ENCODE data around the gene TBC1D8.
A peak's percentile ranks its signal among the peaks of the same experiment; 100 is the strongest.

The TBC1D8 gene

DNA sequence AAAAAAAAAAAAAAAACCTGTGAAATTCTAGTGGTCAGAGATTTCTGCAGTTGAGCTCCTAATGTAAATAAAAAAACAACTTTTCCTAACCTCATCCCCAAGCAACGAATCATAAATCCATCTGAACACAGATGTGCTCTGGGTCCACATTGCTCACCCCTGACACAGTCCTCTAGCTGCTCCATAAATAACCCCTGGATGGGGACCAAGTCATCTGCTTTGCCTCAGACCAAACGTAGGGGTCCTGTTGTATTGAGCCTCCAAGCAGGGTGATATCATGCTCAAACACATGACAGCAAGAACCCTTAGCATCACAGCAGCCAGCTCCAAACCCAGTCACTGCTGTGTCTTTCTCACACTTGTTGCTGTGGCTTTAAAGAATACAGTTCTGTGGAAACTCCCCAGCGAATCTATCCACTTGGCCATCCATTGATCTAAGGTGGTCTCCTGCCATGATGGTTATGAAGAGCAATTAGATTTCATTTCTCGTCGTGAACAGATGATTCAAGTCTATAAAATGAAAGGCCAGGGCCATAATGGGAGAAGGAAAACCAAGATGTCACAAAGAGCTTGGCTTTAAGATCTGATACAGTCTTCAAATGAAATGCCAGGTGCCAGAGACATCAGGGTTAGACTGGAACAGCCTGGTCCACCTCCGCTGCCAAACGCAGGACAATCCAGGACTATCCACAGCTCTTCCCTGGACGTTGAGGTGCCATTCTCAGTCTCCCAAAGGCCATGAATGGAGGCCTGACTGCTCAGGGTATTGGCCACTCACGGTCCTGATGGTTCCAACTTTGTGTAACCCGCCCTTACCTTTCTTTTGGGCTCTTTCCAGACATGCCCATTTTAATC lies 39.0 kb downstream of the TBC1D8 start:
- DNase-seq (ENCODE audit: low spot score), result no peak

DNA sequence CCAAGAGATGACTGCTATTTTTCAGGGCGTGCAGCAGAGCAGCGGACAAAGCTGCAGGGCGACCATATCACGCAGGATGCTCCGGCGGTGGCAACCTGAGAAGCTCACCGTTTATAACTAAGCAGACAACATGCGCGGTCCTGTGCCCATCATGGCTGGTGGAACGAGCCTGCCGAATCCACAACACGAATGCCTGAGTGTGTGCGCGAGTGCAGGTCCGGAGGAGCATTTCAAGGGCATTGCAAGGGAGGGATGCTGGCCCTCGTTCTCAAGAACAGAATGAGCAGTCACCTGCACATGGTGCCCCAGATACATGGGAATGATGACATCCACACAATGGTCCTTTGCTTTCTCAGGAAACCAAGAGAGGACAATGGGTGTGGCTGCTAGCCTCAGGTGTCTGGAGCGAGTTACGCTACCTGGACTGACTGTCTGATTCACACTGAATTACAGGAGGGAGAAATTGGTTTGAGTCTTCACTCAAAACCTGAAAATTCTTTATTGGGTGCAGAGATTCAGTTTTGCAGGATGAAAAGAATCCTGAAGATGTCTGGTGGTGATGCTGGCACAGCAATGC lies 39.8 kb downstream of the TBC1D8 start:
- no peak for DNase-seq (ENCODE audit: low spot score)

DNA sequence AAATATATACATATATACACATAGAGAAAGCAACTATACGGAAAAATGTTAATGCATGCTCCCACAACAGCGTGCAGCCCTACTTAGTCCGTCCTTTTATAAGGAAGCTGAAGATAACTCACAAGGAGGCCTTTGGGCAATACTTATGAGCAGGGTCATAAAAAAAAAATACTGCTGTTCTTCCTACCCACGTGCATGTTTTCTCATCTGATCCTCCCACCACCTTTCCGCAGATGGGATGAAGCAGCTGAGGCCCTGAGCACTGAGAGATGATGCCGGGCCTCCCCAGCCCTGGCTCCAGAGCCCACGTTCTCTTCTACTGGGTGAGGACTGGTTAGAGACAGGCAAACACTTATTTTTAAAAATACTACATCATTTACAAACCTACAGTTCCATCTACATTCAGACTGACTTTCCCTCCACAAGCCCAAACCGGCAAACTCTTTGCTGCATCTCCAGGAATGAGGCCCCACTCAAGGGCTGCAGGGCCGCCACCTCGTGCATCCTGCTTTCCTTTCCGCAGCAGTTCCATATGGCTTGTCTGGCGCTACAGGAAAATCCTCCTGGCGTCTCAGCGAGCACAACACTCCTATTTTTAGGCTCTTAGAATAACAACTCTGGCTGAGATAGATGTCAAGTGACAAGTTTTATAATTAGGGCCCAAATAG lies 41.6 kb downstream of the TBC1D8 start:
- DNase-seq (ENCODE audit: low spot score), result no peak

DNA sequence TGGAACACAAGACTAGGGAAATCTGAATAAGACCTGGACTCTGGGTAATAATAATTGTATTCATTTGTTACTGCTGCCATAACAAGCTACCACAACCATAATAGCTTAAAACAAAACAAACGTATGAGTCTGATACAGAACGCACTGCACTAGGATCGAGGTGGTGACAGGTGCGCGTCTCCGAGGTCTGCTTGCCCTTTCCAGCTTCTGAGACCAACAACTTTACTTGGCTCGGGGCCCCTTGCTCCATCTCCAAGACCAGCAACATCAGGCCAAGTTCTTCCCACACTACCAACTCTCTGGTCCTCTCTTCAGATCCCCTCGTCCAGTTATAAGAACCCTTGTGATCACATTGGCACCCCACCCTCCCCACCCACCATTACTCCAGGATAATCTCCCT lies 42.8 kb downstream of the TBC1D8 start:
- no peak for DNase-seq (ENCODE audit: low spot score)

DNA sequence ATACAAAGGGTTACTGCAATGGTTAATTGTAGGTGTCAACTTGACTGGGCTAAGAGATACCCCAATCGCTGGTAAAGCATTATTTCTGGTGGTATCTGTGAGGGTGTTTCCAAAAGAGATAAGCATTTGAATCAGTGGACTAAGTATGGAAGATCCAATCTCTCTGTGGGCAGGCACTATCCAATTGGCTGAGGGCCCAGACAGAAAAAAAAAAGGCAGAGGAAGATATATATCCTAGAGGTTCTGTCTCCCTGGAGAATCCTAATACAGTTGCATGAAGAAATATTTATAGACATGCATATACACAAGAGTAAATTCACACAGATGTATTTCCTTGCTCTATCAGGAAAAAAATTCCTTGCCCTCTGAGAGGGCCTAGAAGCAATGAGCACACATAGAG lies 43.9 kb downstream of the TBC1D8 start:
- DNase-seq (ENCODE audit: low spot score), result no peak

DNA sequence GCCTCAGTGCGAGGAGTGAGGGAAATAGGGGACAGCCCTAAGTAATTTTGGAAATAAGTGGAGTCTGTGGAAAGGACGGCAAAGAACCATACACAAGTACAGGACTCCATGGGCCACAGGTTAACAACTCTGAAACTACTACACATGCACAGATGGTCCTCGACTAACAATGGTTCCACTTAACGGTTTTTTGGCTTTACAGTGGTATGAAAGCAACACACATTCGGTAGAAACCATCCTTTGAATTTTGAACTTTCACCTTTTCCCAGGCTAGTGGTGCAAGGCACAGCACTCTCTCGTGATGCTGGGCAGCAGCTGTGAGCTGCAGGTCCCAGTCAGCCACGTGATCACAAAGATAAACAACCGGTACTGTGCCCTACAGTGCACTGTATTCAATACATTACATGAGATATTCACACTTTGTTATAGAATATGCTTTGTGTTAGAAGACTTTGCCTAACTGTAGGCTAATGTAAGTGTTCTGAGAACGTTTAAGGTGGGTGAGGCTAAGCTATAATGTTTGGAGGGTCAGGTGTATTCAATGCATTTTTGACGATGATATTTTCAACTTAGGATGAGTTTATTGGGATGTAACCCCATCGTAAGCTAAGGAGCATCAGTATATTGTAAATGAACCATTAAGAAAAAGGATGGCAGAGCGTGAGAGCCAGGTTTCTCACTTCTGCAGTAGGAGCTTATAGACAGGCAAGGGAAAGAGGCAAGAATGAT lies 44.6 kb downstream of the TBC1D8 start:
- DNase-seq (ENCODE audit: low spot score), result peak; percentile 33

DNA sequence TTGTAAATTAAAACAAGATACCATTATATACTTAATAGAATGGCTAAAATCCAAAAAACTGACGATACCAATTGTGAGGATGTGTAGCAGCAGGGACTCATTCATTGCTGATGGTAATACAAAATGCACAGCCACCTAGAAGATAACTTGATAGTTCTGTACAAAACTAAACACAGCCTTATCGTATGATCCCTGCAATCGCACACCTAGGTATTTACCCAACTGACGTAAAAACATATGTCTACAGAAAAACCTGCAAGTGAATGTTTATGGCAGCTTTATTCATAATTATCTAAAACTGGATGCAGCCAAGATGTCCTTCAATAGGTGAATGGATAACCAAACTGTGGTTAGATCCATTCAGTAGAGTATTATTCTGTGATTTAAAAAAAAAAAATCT lies 45.5 kb downstream of the TBC1D8 start:
- no peak for DNase-seq (ENCODE audit: low spot score)

DNA sequence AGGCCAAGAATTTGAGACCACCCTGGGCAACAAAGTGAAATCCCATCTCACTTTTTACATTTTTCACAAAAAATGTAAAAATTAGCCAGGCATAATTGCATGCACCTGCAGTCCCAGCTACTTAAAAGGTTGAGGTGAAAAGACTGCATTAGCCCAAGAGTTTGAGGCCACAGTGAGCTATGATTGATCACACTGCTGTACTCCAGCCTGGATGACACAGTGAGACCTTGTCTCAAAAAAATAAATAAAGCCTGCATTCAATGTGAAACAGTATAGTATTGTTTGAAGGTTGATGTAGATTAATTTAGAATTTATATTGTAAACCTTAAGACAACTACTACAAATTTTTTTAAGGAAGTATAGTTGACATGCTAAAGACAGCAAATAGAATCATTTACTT lies 53.5 kb downstream of the TBC1D8 start:
- no peak for DNase-seq (ENCODE audit: low spot score)

DNA sequence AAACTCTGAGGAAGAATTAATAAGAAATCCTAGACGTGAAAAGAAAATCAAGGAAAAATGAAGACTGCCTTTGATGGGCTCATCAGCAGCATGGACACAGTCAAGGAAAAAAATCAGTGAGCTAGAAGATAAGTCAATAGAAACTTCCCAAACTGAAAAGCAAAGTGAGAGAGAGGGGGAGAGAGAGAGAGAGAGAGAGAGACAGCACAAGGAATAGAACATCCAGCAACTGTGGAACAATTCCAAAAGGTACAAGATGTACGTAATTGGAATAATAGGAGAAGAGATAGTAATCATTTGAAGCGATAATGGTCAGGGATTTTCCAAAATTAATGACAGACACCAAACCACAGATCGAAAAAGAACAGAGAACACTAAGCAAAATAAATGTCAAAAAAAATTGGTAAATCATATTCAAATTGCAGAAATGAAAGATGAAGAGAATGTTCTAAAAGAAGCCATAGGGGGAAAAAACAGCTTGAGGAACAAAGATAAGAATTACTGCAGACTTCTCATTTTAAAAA lies 54.5 kb downstream of the TBC1D8 start:
- DNase-seq (ENCODE audit: low spot score), result no peak

DNA sequence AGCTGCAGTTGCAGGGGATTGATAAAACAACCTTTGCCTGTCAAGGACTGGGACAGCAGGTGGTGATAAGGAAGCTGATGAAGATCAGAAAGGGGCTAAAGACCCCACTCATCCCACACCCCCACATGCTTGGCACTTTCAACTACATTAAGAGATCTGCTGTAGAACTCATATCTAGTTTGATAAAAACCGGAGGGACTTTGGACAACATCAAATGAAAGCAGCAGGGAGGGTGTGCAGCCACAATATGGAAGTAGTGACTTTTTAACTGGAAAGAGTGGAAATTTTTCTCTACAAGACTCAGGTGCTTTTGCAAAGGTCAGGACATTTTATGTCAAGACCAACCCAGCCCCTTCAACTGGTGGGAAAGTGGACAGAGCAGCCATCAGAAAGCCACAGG lies 56.8 kb downstream of the TBC1D8 start:
- no peak for DNase-seq (ENCODE audit: low spot score)

DNA sequence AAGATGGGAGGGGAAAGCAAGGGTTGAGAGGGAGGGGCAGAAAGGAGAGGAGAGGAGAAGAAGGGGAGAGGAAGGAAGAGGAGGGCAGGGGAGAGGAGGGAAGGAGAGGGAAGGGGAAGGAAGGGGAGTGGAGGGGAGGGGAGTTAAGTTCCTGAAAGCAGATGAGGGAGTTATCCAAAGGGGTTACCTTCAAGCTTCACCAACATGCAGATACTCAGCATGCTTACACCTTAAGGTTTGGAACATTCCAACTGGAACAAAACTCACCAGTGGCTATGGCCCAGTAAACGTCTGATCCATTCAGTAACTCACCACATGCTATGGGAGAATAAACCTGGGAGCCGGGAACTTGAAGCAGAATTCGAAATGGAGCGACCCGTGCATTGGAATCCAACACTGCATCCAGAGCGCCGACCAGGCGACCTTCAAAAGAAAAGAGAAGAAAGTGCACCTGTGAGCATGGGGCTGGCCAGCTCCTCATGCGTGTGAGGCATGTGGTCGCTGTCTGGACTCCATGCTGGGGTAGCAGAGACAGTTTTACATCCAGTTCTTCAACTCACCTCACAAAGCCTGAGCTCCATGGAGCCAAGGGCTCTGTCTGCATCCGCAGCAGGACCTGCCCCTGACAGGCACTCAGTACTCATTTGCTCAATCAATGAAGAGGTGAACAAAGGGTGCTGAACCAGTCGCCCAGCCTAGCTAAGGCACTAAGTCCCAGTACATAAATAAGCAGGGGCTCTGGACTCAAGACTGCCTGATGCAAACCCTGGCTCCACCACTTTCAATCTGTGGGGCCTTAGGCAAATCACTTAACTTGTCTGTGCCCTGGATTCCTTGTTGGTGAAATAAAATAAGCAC lies 61.0 kb downstream of the TBC1D8 start:
- no peak for DNase-seq (ENCODE audit: low spot score)

DNA sequence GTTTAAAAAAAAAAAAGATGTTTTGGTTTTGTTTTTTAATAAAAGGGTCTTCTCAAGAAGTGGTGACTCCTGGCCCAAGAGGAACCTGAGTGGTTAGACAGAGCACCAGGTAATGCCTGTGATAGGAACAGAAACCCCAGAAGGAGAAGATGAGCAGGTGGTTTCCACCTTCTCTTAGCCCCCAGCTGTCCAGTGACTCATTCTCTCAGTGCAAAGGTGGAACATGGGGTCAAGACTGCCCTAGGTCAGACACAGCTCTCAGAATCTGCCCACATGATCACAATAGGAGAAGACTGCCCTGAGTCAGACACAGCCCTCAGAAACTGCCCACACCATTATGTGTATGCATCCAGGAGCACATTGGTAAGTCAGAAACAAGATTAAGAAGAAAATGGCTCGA lies 61.8 kb downstream of the TBC1D8 start:
- no peak for DNase-seq (ENCODE audit: low spot score)

DNA sequence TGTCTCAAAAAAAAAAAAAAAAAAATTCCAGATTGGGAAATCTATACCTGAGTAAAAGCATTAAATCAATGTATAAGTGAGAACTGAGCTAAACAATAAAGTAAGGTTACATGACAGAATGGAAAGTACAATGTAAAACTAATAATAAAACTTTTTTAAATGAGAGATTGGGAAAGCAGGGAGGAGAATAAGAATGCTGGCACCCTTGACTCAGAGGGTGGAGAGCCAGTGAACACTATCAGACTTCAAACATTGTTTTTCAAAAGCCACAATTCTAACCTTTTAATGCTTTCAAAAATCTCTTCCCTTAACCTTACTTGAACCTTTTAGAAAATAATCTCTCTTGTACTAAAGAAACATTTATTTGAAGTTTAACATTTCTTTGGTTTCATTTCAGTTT lies 63.5 kb downstream of the TBC1D8 start:
- DNase-seq (ENCODE audit: low spot score), result no peak

DNA sequence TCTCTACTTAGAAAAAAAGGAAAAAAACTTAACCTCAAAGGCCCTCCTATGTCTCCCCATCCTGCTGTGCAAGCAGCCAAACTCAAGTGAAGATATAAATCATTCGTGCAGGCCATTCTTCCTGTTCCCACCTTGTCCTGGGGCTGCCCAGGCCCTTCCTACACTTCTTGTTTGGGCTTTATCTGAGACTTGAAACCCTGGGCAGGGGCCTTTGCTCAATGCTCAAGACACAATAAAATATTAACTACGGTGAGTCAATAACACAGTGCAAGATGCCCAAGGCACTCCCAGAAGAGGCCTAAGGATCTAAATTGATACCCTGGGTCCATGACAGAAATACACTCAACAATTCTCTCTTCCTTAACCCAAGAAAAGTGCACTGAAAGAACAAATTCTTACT lies 67.6 kb downstream of the TBC1D8 start:
- DNase-seq (ENCODE audit: low spot score), result no peak

DNA sequence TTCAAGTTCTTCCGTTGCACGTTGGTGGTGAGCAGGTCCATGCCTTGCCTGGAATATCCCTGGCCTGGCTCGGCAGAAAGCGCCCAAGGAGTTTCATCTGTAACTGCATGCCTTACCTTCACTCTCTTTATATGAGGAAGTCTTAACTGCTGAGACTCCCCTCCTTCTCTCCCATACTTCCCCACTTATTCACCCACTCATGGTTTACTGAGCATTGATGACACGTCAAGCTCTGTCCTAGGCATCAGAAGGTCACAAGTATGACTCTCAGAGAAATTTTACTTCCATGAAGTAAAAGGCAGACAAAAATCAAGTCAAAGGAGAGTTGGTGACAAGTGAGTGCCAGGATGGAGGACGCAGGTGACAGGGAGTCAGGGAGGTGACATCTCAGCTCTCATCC lies 68.2 kb downstream of the TBC1D8 start:
- no peak for DNase-seq (ENCODE audit: low spot score)

DNA sequence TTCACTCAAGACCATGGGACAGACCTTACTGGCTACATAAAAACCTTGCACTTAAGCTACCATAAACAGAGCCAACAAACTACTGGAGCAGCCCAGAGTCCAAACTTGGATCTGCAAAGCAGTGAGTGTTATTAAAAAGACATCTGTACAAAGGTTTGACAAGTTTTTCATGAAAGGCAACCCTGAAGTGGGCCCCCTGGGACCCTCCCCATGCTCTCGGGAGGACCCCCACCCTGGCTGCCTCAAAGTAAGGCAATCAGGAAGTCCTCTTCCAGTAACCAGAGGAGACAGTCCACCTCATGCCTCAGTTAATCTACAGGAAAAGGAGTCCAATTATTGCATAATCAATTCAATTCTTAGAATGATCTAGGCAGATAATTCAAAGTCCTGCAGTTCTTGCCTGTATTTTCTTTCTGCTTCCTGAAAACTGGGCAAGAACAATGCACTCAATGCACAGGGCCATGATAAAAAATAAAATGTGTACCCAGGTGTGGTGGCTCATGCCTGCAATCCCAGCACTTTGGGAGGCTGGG lies 69.7 kb downstream of the TBC1D8 start:
- no peak for DNase-seq (ENCODE audit: low spot score)

DNA sequence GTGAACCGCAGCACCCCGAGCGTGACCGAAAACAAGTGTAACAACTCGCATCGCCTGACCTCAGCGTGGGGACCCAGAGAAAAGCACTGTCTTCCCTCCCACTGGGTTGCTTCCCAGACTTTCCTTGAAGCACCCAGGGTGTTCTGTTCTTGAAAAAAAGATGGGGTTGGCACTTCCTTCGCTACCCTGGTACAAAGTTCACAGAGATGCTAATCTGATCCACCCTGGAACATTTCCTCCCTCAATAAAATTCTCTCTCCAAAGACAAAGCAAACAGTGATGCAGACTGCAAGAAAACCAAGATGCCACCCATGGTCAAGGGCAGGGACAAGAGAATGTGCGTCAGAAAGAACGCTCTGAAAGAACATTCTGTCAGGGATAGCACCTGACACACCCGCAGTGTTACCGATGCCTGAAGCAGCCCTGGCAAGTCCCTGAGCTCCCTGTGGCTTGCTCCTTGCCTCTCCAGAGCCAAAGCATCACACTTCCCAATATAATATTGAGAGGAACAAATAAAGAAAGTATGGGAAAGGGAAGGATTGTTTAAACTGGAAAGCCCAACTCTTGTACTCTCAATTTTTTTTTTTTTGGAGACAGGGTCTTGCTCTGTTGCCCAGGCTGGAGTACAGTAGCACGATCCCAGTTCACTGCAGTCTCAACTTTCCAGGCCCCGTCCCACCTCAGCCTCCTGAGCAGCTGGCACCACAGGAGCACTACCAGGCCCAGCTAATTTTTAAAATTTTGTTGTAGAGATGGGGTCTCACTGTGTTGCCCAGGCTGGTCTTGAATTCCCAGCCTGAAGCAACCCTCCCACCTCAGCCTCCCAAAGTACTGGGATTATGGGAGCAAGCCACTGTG lies 70.7 kb downstream of the TBC1D8 start:
- no peak for DNase-seq (ENCODE audit: low spot score)

DNA sequence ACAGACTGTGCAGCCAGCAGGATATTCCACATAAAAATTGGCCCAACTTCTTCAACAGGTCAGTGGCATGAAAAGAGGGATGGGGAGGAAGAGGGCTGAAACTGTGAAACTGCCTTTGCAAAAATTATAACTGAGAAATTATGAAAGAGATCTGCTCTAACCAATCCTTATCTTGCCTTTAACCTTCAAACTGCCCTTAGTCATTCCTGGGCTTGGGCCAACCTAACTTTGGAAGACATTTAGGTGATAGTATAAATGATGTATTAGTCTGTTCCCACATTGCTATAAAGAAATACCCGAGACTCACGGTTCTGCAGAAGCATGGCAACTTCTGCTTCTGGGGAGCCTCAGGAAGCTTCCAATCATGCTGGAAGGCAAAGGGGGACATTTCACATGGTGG lies 74.6 kb downstream of the TBC1D8 start:
- DNase-seq (ENCODE audit: low spot score), result no peak

DNA sequence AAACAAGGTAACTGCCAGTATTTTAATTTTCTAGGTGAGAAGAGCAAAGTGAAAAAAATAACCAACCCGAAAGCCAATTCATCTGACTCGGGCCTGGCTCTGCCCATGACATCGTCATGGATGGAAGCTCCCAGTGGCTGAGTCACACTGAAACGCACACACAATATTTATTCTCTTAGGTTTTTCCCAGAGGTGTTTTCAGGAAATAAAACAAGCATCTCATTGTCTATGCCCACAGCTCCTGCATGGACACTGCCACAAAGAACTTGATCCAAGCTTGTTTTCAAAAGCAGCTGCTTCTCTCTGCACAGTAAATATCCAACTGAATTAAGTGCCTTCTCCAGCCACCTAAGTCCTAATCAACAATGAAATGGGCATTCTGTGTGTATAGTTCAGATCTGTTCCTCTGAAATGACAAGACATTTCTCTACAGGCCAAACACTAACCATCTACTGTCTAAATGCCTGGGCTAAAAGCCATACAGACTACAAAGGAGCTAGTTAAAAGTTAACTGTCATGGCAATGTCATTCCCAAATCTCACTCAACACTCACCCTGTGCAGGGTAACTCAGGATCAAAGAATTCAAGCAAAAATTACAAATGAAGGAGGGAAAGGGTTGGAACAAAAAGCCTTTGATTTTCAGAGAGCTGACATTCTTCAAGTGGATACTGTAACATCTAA lies 86.2 kb downstream of the TBC1D8 start:
- DNase-seq (ENCODE audit: low spot score), result peak; percentile 96

DNA sequence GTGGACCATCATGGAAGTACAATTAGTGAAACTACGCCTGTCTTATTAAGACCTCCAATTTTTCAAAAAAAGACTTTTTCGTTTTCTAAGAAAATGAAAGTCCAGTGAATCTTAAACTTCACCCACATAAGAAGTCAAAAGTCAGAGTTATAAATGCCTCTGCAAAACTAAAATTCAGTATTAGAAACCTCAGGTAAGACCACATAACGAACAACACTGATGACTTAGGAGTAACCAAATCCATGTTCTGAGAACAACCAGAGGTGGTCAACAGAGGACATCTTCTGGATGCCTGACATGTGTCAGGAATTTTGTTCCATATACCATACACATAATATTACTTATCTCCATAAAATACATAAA lies 86.7 kb downstream of the TBC1D8 start:
- no peak for DNase-seq (ENCODE audit: low spot score)

Data from SW480 (cell line).